K562 (cell line): ENCODE data around the gene GIPC3. TPM values are rescaled to one million over a fixed set of nuclear protein-coding genes. Genes with fewer than 3 reads are reported as not detected.

Experiments
- CTCFL ChIP-seq: IDR thresholded peaks from 2 replicates; pipeline ENCODE4 v1.6.1; 2011; ENCODE audit warnings: borderline replicate concordance, low read depth, mild to moderate bottlenecking, moderate library complexity, low read length; ENCODE audit not compliant: insufficient read depth, poor library complexity, severe bottlenecking
- DMBX1 ChIP-seq: fragments of 250-450 bp; sonication (Bioruptor Pico); IDR thresholded peaks from 2 replicates; pipeline ENCODE4 v1.8.0; 2022; ENCODE audit warnings: inconsistent platforms, mild to moderate bottlenecking, moderate library complexity, borderline replicate concordance
- ELF4 ChIP-seq: fragments of 450-650 bp; formaldehyde crosslinking; IDR thresholded peaks from 2 replicates; pipeline ENCODE4 v1.4.0; 2022; ENCODE audit warnings: missing genetic modification characterization
- FOXK2 ChIP-seq, 2 experiments: fragments of 450-650 bp; IDR thresholded peaks in 1 of 2; conservative IDR thresholded peaks in 1 of 2; 2 replicates each; pipeline ENCODE4 v1.6.1; 2016; ENCODE audit warnings: low read depth in 2 of 2, mild to moderate bottlenecking in 1 of 2
- HDAC8 ChIP-seq: fragments of 450-650 bp; IDR thresholded peaks from 2 replicates; pipeline ENCODE4 v1.6.1; 2016; ENCODE audit warnings: mild to moderate bottlenecking, missing genetic modification characterization, moderate library complexity, missing compliant biosample characterization
- MCM3 ChIP-seq: fragments of 450-650 bp; IDR thresholded peaks from 2 replicates; pipeline ENCODE4 v1.6.1; 2016
- NBN ChIP-seq: fragments of 450-650 bp; IDR thresholded peaks from 2 replicates; pipeline ENCODE4 v1.6.1; 2016; ENCODE audit warnings: low read depth, mild to moderate bottlenecking
- NCOA6 ChIP-seq: fragments of 450-650 bp; IDR thresholded peaks from 2 replicates; pipeline ENCODE4 v1.6.1; 2017; ENCODE audit warnings: mild to moderate bottlenecking
- NFIX ChIP-seq: fragments of 250-450 bp; sonication (Bioruptor Pico); IDR thresholded peaks from 2 replicates; pipeline ENCODE4 v1.4.0; 2020; ENCODE audit warnings: low read depth, mild to moderate bottlenecking, moderate library complexity
- NFRKB ChIP-seq: fragments of 450-650 bp; IDR thresholded peaks from 2 replicates; pipeline ENCODE4 v1.6.1; 2016; ENCODE audit warnings: low read depth
- NFXL1 ChIP-seq: fragments of 450-650 bp; formaldehyde crosslinking; IDR thresholded peaks from 2 replicates; pipeline ENCODE4 v1.4.0; 2021; ENCODE audit warnings: mild to moderate bottlenecking
- PTBP1 ChIP-seq: fragments of 200-400 bp; formaldehyde crosslinking; IDR thresholded peaks from 2 replicates; pipeline ENCODE4 v1.6.1; 2017; ENCODE audit warnings: low read depth, low read length
- SMAD4 ChIP-seq: fragments of 250-450 bp; sonication (Bioruptor Pico); conservative IDR thresholded peaks from 2 replicates; pipeline ENCODE4 v1.8.0; 2021; ENCODE audit warnings: inconsistent platforms, mild to moderate bottlenecking, moderate library complexity
- SP1 ChIP-seq: sonication (generic); formaldehyde crosslinking; IDR thresholded peaks from 2 replicates; pipeline ENCODE4 v1.8.1; 2022; ENCODE audit warnings: mild to moderate bottlenecking, missing genetic modification reagents
- SRF ChIP-seq, 2 experiments: fragments of 250-450, 450-650 bp in 1 of 2; sonication (Bioruptor Pico) in 1 of 2; sonication (generic) in 1 of 2; formaldehyde crosslinking; IDR thresholded peaks; 2 replicates each; pipeline versions ENCODE4 v1.5.0 to v1.5.1; 2020 to 2022; ENCODE audit warnings: mild to moderate bottlenecking in 1 of 2, missing genetic modification reagents in 1 of 2
- TBL1XR1 ChIP-seq, 2 experiments: IDR thresholded peaks; 2 replicates each; pipeline ENCODE4 v1.6.1; 2012; ENCODE audit warnings: improper control_type of control experiment in 2 of 2, low read length in 2 of 2, mild to moderate bottlenecking in 1 of 2
- TCF7 ChIP-seq: sonication (generic); IDR thresholded peaks from 2 replicates; pipeline ENCODE4 v1.6.1; 2016; ENCODE audit warnings: antibody characterized with exemption, borderline replicate concordance
- ZNF184 ChIP-seq: sonication (generic); formaldehyde crosslinking; IDR thresholded peaks from 2 replicates; pipeline ENCODE4 v1.5.0; 2020; ENCODE audit warnings: missing genetic modification reagents
- ZNF280B ChIP-seq: fragments of 250-450 bp; sonication (Bioruptor Pico); IDR thresholded peaks from 2 replicates; pipeline ENCODE4 v1.5.1; 2021; ENCODE audit warnings: mild to moderate bottlenecking
- ZNF316 ChIP-seq: fragments of 450-650 bp; IDR thresholded peaks from 2 replicates; pipeline ENCODE4 v1.6.1; 2016
- ZNF384 ChIP-seq: IDR thresholded peaks from 2 replicates; pipeline ENCODE4 v1.6.1; 2012; ENCODE audit warnings: low read depth, low read length, improper control_type of control experiment
- ZNF668 ChIP-seq: fragments of 250-450 bp; sonication (Bioruptor Pico); IDR thresholded peaks from 2 replicates; pipeline ENCODE4 v1.8.0; 2022; ENCODE audit warnings: mild to moderate bottlenecking, inconsistent platforms
- ZNF707 ChIP-seq: fragments of 250-450 bp; sonication (Bioruptor Pico); conservative IDR thresholded peaks from 2 replicates; pipeline ENCODE4 v1.8.0; 2022; ENCODE audit warnings: inconsistent platforms, mild to moderate bottlenecking, moderate library complexity
- ZNF740 ChIP-seq, 3 experiments: fragments of 200-800 bp in 1 of 3; sonication (Bioruptor generic) in 1 of 3; sonication (generic) in 1 of 3; formaldehyde crosslinking in 1 of 3; IDR thresholded peaks; 2 replicates each; pipeline versions ENCODE4 v1.6.1 to v1.8.0; 2016 to 2022; ENCODE audit warnings: mild to moderate bottlenecking in 2 of 3, missing compliant biosample characterization in 2 of 3, missing genetic modification characterization in 2 of 3, missing genetic modification reagents in 1 of 3
- ZSCAN29 ChIP-seq: fragments of 450-650 bp; IDR thresholded peaks from 2 replicates; pipeline ENCODE4 v1.6.1; 2017
- polyA plus RNA-seq, 8 experiments: library from polyadenylated mRNA; depleted of rRNA in 4 of 8; stranded (reverse) in 5 of 8; unstranded in 3 of 8; fragments of >200 nt; fragmentation: Nextera tagmentation in 2 of 8; fragmentation: Illumina TruSeq in 1 of 8; extraction: Ambion mirVana in 2 of 8; extraction: Trizol in 1 of 8; gene quantifications; 2 replicates each; pipeline versions ENCODE4 v1.2.1 to v1.2.3, GENCODE V29; 2011 to 2014; ENCODE audit warnings: inconsistent platforms in 1 of 8, missing spikeins in 1 of 8
- total RNA-seq, 7 experiments: library from RNA; depleted of rRNA in 6 of 7; stranded (reverse); fragments of >200 nt in 6 of 7; fragmentation: Illumina TruSeq in 2 of 7; extraction: Trizol in 2 of 7; gene quantifications; 2 replicates each; pipeline versions ENCODE4 v1.2.1 to v1.2.3, GENCODE V29; 2011 to 2021; ENCODE audit warnings: low replicate concordance in 1 of 7

The GIPC3 gene
- total and polyA plus RNA-seq, 9 of the 15 experiments (the other 6 are each of a cell fraction or from before 2014, with no cell fraction given), result 0.03 to 3.6 (median 1.5) TPM; not detected in 1

GRCh38 chr19:3626473-3627350 lies 41.4 kb downstream of the GIPC3 start, which contains the start of gene CACTIN (continued):
- TF ChIP-seq ZNF707 (no peak), TCF7 (no peak), SP1 (peak; percentile 100), NFRKB (no peak), ZNF184 (CRISPR knock-in tag) (no peak), NCOA6 (no peak), TBL1XR1 (IDR thresholded peaks at IDR 0.05; ENCODE audit: low read length in 2 of 2) (peak; percentile 31 to 35; a peak in 1 of 4 replicates), CTCFL (no peak), SMAD4 (no peak; the same call in 1 of the 2 replicates), NFXL1 (no peak), NFIX (CRISPR knock-in tag) (no peak), ZNF668 (CRISPR knock-in tag) (no peak), ZNF740 (CRISPR knock-in tag; IDR thresholded peaks at IDR 0.05) (no peak; the same call in 1 of the 2 replicates), ZNF740 (tag; IDR thresholded peaks at IDR 0.05) (no peak), DMBX1 (CRISPR knock-in tag) (no peak), MCM3 (no peak), HDAC8 (no peak), ELF4 (CRISPR knock-in tag) (no peak; the same call in 1 of the 2 replicates), SRF (CRISPR knock-in tag; IDR thresholded peaks at IDR 0.05) (peak in 1 of 2 experiments; percentile 81; a peak in 1 of 4 replicates), ZSCAN29 (no peak), ZNF280B (CRISPR knock-in tag) (no peak), ZNF384 (no peak; the same call in 1 of the 2 replicates), FOXK2 (conservative IDR thresholded peaks at IDR 0.05 in 1 of 2, IDR thresholded peaks at IDR 0.05 in 1 of 2; ENCODE audit: low read depth in 2 of 2) (peak; percentile 73 to 81; a peak in 3 of 4 replicates), NBN (no peak), PTBP1 (no peak), ZNF316 (no peak)
